CD14-positive monocyte (primary cell): ENCODE results near the gene ITGA4. TPM values are rescaled to one million over a fixed set of nuclear protein-coding genes. Genes with fewer than 3 reads are reported as not detected.

Experiments used
- DNase-seq, 3 donors: peaks; one replicate each; pipeline ENCODE4 v3.0.0-alpha.2; 2011 to 2022
- H2AFZ ChIP-seq: 2 replicates; pipeline ENCODE4 v1.6.0; 2012; ENCODE audit warnings: mild to moderate bottlenecking, low read depth, low read length, inconsistent platforms; ENCODE audit not compliant: insufficient read depth, poor library complexity, severe bottlenecking
- H3K27ac ChIP-seq, 2 donors: 1 replicate in 1 of 2; 2 replicates in 1 of 2; pipeline ENCODE4 v1.5.1; 2012 to 2013; ENCODE audit warnings: low read length in 2 of 2, control low read depth in 1 of 2, inconsistent platforms in 1 of 2, low read depth in 1 of 2, mild to moderate bottlenecking in 1 of 2
- H3K27me3 ChIP-seq, 2 donors: one replicate each; pipeline versions ENCODE4 v1.6.0 to v1.6.1; 2011 to 2013; ENCODE audit warnings: low read length in 2 of 2; ENCODE audit not compliant: control insufficient read depth in 2 of 2, insufficient read depth in 2 of 2
- H3K36me3 ChIP-seq, 2 donors: replicated peaks in 1 of 2; 1 replicate in 1 of 2; 2 replicates in 1 of 2; pipeline versions ENCODE4 v1.5.1 to v1.6.1; 2012 to 2013; ENCODE audit warnings: low read length in 2 of 2, control low read depth in 1 of 2, inconsistent platforms in 1 of 2, mild to moderate bottlenecking in 1 of 2; ENCODE audit not compliant: insufficient read depth in 2 of 2, control insufficient read depth in 1 of 2
- H3K4me1 ChIP-seq, 2 donors: 1 replicate in 1 of 2; 2 replicates in 1 of 2; pipeline versions ENCODE4 v1.5.1 to v1.6.1; 2012 to 2013; ENCODE audit warnings: low read length in 2 of 2, control low read depth in 1 of 2, inconsistent platforms in 1 of 2, mild to moderate bottlenecking in 1 of 2, moderate library complexity in 1 of 2; ENCODE audit not compliant: insufficient read depth in 2 of 2, control insufficient read depth in 1 of 2
- H3K4me2 ChIP-seq: replicated peaks from 2 replicates; pipeline ENCODE3; 2012; ENCODE audit warnings: low read length, moderate library complexity, mild to moderate bottlenecking; ENCODE audit not compliant: poor library complexity, severe bottlenecking; ENCODE audit errors: extremely low read depth
- H3K4me3 ChIP-seq, 3 experiments: fragments of 200-600 bp in 1 of 3; sonication (generic) in 1 of 3; replicated peaks in 1 of 3; 1 replicate in 2 of 3; 2 replicates in 1 of 3; pipeline ENCODE4 v1.5.1; 2011 to 2013; ENCODE audit warnings: low read length in 3 of 3, mild to moderate bottlenecking in 3 of 3, control low read depth in 2 of 3, low read depth in 2 of 3, inconsistent platforms in 1 of 3, moderate library complexity in 1 of 3
- H3K79me2 ChIP-seq: 2 replicates; pipeline ENCODE4 v1.6.0; 2012; ENCODE audit warnings: mild to moderate bottlenecking, control low read depth, inconsistent platforms, low read length, moderate library complexity; ENCODE audit not compliant: insufficient read depth
- H3K9ac ChIP-seq: 2 replicates; pipeline ENCODE4 v1.6.0; 2017; ENCODE audit warnings: low read length, mild to moderate bottlenecking; ENCODE audit not compliant: insufficient read depth, poor library complexity, severe bottlenecking
- H3K9me3 ChIP-seq, 2 donors: replicated peaks in 1 of 2; 1 replicate in 1 of 2; 2 replicates in 1 of 2; pipeline versions ENCODE4 v1.5.1 to v1.6.1; 2012 to 2013; ENCODE audit warnings: low read length in 2 of 2, control low read depth in 1 of 2; ENCODE audit not compliant: control insufficient read depth in 1 of 2, insufficient read depth in 1 of 2
- H4K20me1 ChIP-seq: 2 replicates; pipeline ENCODE4 v1.6.0; 2012; ENCODE audit warnings: mild to moderate bottlenecking, low read length, control low read depth, moderate library complexity; ENCODE audit not compliant: insufficient read depth
- H3K27ac Mint-ChIP-seq, 7 donors: one replicate each; pipeline ENCODE4 v1.8.0; 2020; ENCODE audit warnings: mild to moderate bottlenecking in 7 of 7, mixed read lengths in 7 of 7, moderate library complexity in 6 of 7, inconsistent platforms in 2 of 7
- H3K27me3 Mint-ChIP-seq, 3 donors: one replicate each; pipeline ENCODE4 v1.8.0; 2021 to 2022; ENCODE audit warnings: low read depth in 3 of 3, mild to moderate bottlenecking in 3 of 3, mixed read lengths in 3 of 3, moderate library complexity in 3 of 3, inconsistent platforms in 1 of 3
- H3K36me3 Mint-ChIP-seq, 2 donors: one replicate each; pipeline ENCODE4 v1.8.0; 2020; ENCODE audit warnings: mixed read lengths in 2 of 2, inconsistent platforms in 1 of 2, mild to moderate bottlenecking in 1 of 2
- H3K4me1 Mint-ChIP-seq: one replicate; pipeline ENCODE4 v1.8.0; 2020; ENCODE audit warnings: mild to moderate bottlenecking, mixed read lengths
- H3K4me3 Mint-ChIP-seq, 2 donors: one replicate each; pipeline ENCODE4 v1.8.0; 2020; ENCODE audit warnings: mild to moderate bottlenecking in 2 of 2, mixed read lengths in 2 of 2, moderate library complexity in 1 of 2
- H3K9me3 Mint-ChIP-seq, 7 donors: one replicate each; pipeline ENCODE4 v1.8.0; 2020 to 2022; ENCODE audit warnings: mixed read lengths in 7 of 7, mild to moderate bottlenecking in 6 of 7, moderate library complexity in 6 of 7, inconsistent platforms in 2 of 7
- CTCF ChIP-seq: fragments of 200-600 bp; IDR thresholded peaks from one replicate; pipeline ENCODE4 v1.8.0; 2022; ENCODE audit warnings: antibody characterized with exemption, mild to moderate bottlenecking
- WGBS: methylation state at CpG from one replicate; pipeline ENCODE4 v1.1.5; 2013; ENCODE audit warnings: missing lambda C conversion rate; ENCODE audit not compliant: insufficient coverage; 5-methylcytosine and 5-hydroxymethylcytosine counted together
- intact Hi-C, 2 donors: fragments of 100-400 bp; cut with micrococcal nuclease; formaldehyde crosslinking; loops; one replicate each; pipeline versions ENCODE4 v1.15.0 to v1.15.1; 2023
- polyA plus RNA-seq, 3 donors: library from polyadenylated mRNA; depleted of rRNA in 1 of 3; unstranded in 2 of 3; stranded (reverse) in 1 of 3; fragments of 300-500 nt in 2 of 3; fragments of >200 nt in 1 of 3; fragmentation: Illumina TruSeq in 2 of 3; gene quantifications; 1 replicate in 2 of 3; 2 replicates in 1 of 3; pipeline ENCODE4 v1.2.3, GENCODE V29; 2012 to 2021

ITGA4 gene
- polyA plus RNA-seq, 3 donors = 66.1 to 97.3 (median 84.1) TPM

- intact Hi-C loops = no loop called here
- peaks cover 84 to 96% of the 10 kb centered on the region in 2 donors for H3K36me3 ChIP-seq
These were observed 59.8 kb downstream of the ITGA4 start for GRCh38 chr2:181516992-181517391.

GRCh38 chr2:181517685-181518301, 60.6 kb downstream of the ITGA4 start:
- H3K27me3 ChIP-seq = no peaks in the 10 kb centered on the region
- Mint-ChIP-seq H3K27me3 (no peaks in the 10 kb centered on the region), H3K4me3 (no peak overlapping the region), H3K4me1 (no peaks in the 10 kb centered on the region), H3K9me3 (no peaks in the 10 kb centered on the region), H3K36me3 (peaks cover 73 to 82% of the 10 kb centered on the region in 2 donors), H3K27ac (peak overlapping the region in 3 of 7 donors; percentile 33 to 46 (median 36))
- DNase-seq = no peak
- intact Hi-C loops = no loop called here
- H3K27ac ChIP-seq = no peak overlapping the region
- H4K20me1 ChIP-seq = peaks cover 66% of the 10 kb centered on the region
- no peak overlapping the region for H2AFZ ChIP-seq
- no peaks in the 10 kb centered on the region for H3K9me3 ChIP-seq
- no peaks in the 10 kb centered on the region for H3K79me2 ChIP-seq
- H3K36me3 ChIP-seq = peaks cover 85 to 96% of the 10 kb centered on the region in 2 donors
- no peaks in the 10 kb centered on the region for H3K4me1 ChIP-seq
- WGBS = 0% methylated on average over 1 of the region's 1 CpG
- TF ChIP-seq CTCF = no peak
- H3K4me2 ChIP-seq = no peak overlapping the region
- no peak overlapping the region for H3K9ac ChIP-seq
- H3K4me3 ChIP-seq = no peak overlapping the region

More at GRCh38 chr2:181516992-181517391, 59.8 kb downstream of the ITGA4 start:
- Histone ChIP-seq H2AFZ (no peak overlapping the region), H4K20me1 (peaks cover 68% of the 10 kb centered on the region), H3K9me3 (no peaks in the 10 kb centered on the region), H3K9ac (no peak overlapping the region), H3K4me2 (no peak overlapping the region), H3K4me1 (no peaks in the 10 kb centered on the region), H3K4me3 (no peak overlapping the region), H3K27me3 (no peaks in the 10 kb centered on the region), H3K79me2 (no peaks in the 10 kb centered on the region), H3K27ac (no peak overlapping the region)
- no peak for TF ChIP-seq CTCF
- Mint-ChIP-seq H3K4me1 (no peaks in the 10 kb centered on the region), H3K27ac (no peak overlapping the region), H3K9me3 (no peaks in the 10 kb centered on the region), H3K27me3 (no peaks in the 10 kb centered on the region), H3K36me3 (peaks cover 73 to 82% of the 10 kb centered on the region in 2 donors), H3K4me3 (no peak overlapping the region)
- DNase-seq = no peak
